Measurements from ENCODE around the gene SAMD11.

Gene SAMD11

GRCh38 chr1:932776-933602, 9.3 kb downstream of the SAMD11 start:
- DNase-seq = no peak

- DNase-seq = no peak
These were observed 9.8 kb downstream of the SAMD11 start for GRCh38 chr1:933603-933940.

GRCh38 chr1:934991-935750, 11.4 kb downstream of the SAMD11 start:
- DNase-seq = no peak

GRCh38 chr1:935751-936231, 12.1 kb downstream of the SAMD11 start:
- DNase-seq = no peak

DNA sequence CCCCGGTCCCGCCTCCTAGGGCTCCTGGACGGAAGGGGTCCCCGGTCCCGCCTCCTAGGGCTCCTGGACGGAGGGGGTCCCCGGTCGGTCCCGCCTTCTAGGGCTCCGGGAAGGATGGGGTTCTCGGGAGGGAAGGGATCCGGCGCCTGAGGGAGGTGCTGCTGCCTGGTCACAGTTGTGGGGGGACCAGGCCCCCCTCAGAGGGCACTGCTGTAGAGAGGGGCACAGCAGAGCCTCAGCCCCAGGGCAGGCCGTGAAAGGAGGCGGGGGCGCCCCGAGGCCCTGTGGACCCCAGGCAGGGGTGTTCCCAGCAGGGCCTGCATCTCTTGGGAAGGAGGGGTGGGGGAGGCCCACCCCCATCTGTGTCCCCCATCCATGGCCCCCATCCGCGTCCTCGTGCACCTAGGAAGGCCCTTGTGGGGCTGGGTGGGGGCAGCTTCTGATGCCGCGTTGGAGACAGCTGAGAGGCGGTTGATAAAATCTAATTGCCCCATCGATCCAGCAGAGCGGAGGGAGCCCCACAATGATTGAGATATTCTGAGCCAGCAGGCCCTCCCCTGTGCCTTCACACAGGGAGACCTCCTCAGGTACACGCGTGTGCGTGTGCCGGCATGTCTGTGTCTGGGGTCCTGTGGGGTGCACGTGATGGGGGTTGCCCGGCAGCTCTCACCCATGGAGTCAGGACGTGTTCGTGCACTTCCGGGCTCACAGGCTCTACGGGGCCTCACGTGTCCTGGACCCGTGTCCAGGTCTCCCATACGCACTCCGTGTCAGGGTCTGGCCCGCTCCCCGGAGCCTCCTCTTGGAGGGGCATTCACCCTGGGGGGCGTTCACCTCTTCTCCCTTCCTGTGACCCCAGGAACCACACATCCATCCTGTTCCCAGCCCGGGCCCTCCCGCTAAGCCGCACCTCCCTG, 12.9 kb downstream of the SAMD11 start:
- no peak for DNase-seq

DNA sequence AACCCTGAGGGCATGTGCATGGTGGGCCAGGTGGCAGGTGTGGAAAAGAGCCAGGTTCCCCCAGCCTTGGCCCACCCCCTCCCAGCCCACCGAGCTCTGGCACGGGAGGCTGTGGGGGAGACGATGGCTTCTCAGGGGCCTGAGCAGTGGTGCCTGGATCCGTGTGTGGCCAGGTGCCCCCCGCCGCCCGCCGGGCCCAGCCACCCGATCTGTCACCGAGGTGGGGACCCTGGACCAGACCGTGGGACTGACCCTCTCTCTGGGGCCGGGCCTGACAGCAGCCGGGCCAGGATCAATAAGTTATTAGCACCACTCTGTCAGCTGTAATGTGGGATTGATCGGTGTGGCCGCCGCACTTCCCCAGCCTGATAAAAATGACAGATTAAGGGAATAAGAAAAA, 13.8 kb downstream of the SAMD11 start:
- no peak for DNase-seq

- peak; percentile 37 for DNase-seq
These were observed 14.5 kb downstream of the SAMD11 start for GRCh38 chr1:938088-938683.

- DNase-seq = no peak
These were observed 15.2 kb downstream of the SAMD11 start for GRCh38 chr1:938711-939489.

DNA sequence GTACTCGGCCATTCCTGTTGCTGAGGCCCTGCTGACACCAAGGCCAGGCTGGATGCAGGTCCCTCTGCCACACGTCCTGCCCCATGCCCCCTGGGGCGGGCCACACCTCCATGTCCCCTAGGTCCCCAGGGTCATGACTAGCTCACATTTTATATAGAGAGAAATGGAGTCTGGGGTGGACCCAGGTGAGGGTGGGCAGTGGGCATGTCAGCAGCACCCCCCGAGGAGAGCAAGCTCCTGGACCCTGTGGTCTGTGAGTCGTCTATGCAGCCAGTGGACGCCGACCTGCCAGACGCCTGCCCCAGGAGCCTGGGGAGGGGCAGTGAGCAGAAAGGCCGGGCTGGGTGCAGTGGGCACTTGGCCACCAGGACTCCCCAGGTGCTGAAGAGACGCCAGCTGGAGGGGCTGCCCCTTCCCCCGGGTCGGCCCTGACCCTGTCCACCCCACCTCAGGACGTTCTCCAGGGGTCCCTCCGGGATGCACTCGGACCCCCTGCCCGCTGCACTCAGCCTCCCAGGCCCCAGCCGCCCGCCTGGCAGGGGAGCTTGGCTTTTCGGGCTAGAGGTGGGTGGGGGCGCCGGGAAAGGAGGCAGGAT, 15.9 kb downstream of the SAMD11 start:
- no peak for DNase-seq

GRCh38 chr1:940107-941014, 16.6 kb downstream of the SAMD11 start:
- peak; percentile 40 for DNase-seq

DNA sequence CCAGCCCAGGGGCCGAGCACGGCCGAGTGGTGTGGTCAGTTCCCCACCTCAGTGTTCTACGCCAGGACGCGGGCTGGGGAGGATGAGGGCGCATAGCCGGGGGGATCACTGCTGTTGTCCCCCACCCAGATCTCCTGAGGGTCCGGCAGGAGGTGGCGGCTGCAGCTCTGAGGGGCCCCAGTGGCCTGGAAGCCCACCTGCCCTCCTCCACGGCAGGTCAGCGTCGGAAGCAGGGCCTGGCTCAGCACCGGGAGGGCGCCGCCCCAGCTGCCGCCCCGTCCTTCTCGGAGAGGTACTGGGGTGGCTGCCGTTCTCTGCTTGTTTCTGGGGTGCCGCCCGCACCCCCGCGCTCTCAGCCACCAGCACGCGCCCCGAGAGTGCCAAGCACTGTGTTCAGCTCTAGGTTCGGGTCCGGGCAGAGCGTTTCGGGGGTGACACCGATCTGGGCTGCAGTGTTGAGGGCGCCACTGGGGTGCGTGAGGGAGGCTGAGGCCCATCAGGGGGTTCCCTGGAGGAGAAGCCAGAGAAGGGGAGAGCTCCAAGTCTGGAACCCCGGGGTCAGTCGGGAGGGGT, 17.4 kb downstream of the SAMD11 start:
- DNase-seq = peak; percentile 26

GRCh38 chr1:941588-942383, 18.1 kb downstream of the SAMD11 start:
- peak; percentile 53 for DNase-seq

DNA sequence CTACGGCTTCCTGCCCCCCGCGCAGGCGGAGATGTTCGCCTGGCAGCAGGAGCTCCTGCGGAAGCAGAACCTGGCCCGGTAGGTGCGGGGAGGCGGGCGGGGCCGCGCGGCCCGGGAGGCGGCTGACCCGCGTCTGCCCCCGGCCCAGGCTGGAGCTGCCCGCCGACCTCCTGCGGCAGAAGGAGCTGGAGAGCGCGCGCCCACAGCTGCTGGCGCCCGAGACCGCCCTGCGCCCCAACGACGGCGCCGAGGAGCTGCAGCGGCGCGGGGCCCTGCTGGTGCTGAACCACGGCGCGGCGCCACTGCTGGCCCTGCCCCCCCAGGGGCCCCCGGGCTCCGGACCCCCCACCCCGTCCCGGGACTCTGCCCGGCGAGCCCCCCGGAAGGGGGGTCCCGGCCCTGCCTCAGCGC, 18.7 kb downstream of the SAMD11 start:
- peak; percentile 29 for DNase-seq

DNA sequence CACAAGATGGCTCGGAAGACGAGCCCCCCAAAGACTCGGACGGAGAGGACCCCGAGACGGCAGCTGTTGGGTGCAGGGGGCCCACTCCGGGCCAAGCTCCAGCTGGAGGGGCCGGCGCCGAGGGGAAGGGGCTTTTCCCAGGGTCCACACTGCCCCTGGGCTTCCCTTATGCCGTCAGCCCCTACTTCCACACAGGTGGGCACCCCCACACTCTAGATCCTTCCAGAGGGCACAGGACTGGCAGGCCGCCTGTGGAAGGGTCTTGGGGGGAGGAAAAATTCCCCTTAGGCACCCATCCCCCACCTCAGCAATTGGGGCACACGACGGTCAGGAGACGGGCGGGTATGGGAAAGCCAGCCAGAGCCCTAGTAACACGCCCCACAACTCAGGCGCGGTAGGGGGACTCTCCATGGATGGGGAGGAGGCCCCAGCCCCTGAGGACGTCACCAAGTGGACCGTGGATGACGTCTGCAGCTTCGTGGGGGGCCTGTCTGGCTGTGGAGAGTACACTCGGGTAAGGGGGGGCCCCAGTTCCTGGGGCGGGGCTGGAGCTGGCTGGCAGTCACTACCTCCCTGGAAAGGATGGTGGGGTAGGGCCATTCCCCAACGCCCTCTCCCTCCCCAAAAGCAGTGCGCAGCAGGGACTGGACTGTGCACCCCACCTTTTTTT, 19.3 kb downstream of the SAMD11 start:
- DNase-seq = peak; percentile 22

DNA sequence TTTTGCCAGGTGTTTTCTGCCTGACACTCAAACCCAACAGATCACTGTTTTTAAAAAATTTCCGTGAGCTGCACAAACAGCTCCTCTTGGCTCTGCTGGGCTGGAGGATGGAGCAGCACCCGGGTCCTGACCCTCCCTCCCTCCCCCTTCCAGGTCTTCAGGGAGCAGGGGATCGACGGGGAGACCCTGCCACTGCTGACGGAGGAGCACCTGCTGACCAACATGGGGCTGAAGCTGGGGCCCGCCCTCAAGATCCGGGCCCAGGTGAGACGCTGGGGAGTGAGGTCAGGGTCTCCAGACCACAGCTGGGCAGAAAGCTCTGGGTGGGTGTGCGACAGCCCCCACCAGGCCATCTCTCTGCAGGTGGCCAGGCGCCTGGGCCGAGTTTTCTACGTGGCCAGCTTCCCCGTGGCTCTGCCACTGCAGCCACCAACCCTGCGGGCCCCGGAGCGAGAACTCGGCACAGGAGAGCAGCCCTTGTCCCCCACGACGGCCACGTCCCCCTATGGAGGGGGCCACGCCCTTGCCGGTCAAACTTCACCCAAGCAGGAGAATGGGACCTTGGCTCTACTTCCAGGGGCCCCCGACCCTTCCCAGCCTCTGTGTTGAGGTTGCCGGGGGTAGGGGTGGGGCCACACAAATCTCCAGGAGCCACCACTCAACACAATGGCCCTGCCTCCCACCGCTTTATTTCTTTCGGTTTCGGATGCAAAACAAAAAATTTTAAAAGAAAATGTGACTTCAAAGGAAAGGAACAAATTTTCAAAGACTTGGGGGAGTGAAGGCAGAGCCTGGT, 20.0 kb downstream of the SAMD11 start:
- DNase-seq = no peak

- no peak for DNase-seq
These were observed 20.9 kb downstream of the SAMD11 start for GRCh38 chr1:944341-945325.
